RKO (cell line): Measurements from ENCODE around the gene SWT1.
A peak's percentile ranks its signal among the peaks of the same experiment; 100 is the strongest.

Experiments used
- DNase-seq: peaks from one replicate; pipeline ENCODE4 v3.0.0-alpha.2; 2016; ENCODE audit warnings: low spot score

The SWT1 gene, protein sequence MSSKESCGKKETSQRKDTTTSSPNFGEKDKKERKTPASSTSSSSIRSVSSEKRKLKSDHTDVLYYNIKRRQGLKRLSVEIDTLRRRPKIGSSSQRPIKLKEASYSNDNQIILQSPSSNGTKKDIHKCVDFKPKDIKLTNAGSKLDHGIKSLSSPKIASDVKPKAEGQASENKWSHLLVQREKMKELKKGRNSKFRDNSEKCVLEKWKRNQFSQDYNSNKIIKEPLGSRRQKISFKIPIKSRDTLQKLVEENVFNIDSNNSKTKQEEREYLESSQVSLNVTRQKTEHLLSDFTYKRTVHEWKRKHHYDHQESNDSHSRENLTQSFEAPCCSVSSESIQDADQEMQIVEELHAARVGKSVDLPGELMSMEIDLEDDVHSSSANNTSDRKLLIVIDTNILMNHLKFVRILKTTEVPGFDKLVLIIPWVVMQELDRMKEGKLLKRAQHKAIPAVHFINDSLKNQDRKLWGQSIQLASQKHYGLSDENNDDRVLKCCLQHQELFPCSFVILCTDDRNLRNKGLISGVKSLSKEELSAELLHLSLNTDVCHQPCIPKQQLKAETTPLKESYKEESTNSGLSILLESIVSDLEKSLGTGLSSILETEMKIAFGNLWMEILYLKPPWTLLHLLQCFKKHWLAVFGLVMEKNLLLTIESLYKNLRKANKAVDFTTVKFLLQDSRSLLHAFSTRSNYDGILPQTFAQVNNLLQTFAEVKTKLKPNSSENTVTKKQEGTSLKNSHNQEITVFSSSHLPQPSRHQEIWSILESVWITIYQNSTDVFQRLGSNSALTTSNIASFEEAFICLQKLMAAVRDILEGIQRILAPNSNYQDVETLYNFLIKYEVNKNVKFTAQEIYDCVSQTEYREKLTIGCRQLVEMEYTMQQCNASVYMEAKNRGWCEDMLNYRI

DNA sequence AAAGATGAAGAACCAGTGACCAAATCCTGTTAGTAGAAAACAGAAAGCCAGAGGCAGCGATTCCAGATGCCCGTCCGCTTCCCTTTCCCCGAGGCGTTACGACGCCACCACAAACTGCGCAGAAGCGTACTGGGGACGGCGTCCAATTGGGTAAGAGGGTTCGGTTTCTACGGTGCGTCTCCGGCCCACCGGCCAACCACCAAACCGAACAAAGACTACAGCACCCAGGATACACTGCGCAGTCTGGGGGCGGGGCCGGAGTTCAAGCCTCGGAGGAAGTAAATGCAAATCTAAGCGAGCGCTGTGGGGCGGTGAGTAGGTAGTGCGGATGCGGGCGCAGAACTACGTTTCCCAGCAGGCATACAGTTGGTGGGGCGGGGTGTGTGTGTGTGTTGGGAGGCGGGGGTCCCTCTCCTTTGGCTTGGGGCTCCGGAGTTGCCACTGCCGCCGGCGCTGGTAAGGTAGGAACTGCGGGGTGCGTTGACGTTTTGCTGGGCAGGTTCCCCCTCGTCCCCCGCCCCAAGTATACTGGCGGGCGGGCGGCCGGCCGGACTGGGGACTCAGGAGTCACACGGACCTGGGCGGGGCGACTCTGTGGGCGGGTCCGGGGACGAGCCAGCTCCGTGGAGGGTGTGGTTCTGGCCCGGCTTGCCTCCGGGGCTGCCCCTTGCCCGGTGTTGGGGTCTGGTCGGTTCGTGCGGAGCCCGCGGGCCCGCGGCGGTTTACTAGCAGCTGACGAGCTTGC, at the start of gene SWT1, which contains the start of gene TRMT1L:
SWT1 (plus strand) TSS at position 314 of the 745 bp plus-strand sequence. CDS start 3,675 bp downstream, outside the sequence.
TRMT1L (minus strand) TSS at position 100 of the 745 bp plus-strand sequence. CDS start 241 bp downstream, outside the sequence.
- peak; percentile 99 for DNase-seq

DNA sequence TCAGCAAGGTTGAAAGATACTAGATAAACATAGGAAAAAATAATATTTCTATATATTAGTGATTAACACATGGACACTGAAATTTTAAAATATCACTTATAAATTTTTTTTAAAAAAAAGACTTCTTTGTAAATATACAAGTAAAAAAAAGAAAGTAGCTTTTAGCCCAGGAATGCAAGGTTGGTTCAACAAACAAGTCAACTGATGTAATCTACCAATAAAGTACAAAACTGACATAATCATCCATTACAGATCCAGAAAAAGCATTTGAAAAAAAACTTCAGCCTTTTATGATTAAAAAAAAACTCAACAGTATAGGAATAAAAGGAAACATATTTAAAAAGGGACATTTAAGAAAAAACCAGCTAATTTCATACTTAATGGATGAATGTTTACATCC, 48.6 kb upstream of the SWT1 start:
- no peak for DNase-seq

DNA sequence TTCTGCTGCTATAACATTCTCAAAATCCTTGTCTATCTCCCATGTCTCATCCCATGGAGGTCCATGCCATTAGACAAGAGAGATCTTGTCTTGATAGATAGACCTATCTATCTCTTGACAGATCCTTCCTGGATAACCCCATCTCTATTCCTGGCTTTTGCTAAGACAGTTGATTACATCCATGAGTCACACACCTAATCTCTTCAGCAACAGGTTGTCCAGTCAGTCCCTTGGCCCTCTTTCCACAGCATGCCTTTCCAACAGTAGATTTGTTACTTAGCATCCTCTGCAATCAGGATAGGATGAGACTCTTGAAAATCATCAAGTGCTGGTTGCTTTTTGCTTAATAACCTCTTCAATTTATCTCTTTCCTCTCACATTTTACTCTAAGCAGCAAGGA, 46.8 kb upstream of the SWT1 start:
- no peak for DNase-seq

DNA sequence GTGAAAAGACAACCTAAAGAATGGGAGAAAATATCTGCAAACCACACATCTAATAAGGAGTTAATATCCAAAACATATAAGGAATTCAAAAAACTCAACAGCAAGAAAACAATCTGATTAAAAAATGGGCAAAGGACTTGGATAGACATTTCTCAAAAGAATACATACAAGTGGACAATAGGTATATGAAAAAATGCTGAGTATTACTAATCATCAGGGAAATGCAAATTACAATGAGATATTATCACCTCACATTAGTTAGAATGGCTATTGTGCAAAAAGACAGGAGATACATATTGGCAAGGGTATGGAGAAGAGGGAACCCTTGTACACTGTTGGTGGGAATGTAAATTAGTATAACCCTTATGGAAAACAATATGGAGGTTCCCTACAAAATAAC, 45.1 kb upstream of the SWT1 start:
- no peak for DNase-seq

DNA sequence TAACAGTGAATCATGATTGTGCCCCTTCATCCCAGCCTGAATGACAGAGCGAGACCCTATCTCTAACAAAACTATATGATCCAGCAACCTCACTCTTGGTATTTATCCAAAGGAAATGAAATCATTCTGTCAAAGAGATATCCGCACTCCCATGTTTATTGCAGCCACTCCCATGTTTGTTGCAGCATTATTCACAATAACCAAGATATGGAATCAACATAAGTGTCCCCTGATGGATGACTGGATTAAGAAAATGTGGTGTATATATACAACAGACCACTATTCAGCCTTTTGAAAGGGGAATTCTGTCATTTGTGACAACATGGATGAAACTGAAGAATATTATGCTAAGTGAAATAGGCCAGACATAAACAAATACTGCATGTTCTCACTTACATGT, 44.6 kb upstream of the SWT1 start:
- DNase-seq, result no peak

DNA sequence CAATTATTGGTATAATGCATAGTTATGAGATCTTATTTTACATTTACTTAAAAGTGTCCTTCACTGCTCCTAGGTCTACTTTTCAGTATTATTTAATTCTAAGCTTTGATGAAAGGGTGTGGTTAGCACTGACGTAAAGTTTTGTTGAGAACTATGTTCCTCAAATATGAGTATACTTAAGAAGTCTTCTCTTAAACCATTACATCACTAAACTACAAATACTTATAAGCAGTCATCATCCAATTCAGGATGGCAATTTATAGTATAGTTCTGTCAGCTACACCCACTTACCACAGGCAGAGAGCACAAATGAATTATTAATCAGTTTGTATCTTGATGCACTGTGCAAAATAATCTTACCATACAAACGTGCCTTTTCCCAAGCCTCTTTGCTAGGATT, 27.3 kb upstream of the SWT1 start:
- no peak for DNase-seq

DNA sequence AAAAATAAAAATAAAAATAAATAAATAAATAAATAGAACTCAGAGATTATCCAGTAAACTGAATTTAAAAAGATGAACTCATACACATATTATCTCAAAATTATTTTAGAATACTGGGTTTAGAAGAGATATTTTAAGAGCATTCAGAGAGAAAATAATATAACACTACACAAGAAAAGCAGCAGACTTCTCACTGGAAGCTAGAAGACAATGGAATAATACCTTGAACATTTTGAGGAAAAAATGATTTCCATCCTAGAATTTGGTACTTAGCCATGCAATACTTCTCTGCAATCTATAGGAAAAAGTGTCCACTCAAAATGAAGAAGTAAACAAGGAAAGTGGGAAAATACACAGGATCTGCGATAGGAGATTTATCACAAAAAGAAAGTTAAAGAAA, 24.4 kb upstream of the SWT1 start:
- no peak for DNase-seq

DNA sequence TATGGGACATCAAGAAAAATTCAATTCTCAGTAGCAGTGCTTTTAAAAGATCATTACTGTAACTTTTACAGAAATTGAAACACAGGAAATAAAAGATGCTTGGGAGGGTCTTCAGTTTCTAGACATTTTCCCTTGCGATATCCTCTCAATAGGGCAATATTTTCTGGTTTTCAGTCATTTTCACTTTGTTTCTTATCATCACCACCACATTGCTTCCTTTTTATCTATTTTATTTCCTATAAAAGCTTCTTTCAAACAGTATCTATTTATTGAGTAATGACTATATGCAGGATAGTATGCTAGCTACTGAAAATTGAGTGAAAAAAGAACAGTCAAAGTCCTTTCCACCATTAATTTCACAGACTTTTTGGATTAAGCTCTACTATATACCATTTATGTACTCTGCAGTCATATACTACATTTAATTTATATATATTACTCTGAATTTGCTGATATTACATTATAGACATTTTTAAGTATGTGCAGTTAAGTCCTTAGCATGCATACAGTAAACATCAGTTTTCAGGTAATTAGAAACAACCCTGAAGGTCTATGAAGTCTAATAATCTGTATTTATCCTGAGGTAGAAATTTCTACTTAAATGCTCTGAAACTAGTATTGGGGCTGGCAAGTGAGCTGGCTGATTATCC, 18.9 kb upstream of the SWT1 start:
- DNase-seq, result no peak

DNA sequence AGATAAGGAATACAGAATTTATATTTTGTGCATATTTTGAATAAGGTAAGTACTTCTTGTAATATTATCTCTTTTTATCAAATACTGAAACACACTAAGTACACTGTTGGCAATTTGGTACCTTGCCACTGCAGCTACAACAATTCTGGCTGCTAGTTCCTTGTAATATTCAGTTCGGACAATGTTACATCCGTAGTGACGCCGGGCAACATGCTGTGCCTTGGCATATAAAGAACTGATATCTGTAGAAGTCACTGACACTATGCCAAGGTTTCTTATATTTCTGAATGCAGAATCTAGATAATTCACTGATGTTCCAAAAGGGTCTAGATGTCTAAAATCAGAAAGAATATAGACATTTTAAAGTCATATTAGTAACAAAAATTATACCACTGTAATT, 17.7 kb upstream of the SWT1 start:
- DNase-seq, result no peak

DNA sequence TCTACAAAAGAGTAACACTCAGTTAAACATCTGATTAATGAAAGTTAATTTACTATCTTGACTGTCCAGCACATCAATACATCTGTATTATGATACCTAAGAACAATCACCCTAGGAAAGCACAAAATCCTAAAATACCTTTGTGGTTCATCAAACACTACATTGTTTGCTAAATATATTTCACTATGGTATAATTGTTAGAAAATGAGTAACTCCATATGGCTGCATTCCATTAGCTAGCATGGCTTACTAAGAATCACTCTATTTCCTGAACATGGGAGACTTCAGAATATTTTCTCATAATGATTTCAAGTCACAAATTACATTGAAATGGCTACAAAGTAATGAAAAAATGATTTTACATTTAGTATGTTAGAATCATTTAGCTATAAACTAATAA, 12.7 kb upstream of the SWT1 start:
- peak; percentile 7 for DNase-seq

DNA sequence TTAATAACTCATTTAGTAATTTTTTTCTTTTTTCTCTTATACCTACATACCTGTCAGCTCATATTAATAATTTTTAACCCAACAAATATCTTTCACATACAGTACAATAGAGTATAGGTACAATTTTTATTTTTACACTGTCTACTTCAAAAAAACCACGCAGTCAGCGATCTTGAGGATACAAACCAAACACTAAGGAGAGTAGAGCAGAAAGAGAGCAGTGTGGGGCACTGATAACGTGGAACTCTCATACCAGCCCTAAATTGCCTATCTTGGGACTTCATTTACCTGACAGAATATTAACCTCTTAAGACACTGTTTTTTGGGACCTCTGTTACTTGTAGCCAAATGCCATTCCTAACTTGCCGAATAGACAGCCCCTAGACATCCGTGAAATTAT, 5.8 kb upstream of the SWT1 start:
- no peak for DNase-seq

DNA sequence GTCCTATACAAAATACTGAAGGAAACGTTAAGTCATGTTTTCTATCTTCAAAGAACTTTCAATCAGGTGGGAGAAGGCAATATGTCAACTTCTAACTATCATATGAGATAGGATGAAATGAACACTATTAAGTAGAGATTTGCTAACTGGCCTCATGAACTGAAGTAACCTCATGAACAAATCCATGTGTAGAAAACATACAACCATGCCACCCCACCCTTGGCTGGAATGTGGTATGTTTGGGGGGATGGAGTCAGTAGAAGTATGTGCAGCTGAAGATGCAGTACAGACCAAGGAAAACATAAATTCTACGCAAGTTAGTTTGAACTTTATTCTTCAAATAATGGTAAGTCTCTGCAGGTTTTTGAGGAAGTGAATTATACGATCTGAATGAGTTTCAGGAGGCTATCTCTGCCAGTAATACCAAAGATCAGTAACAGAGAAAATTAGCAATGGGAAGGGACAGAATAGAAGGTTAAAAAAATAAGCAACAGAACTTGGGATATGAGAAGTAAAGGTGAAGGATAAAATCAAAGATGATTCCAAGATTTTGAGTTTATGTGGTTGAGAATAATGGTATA, 4.7 kb upstream of the SWT1 start:
- no peak for DNase-seq

DNA sequence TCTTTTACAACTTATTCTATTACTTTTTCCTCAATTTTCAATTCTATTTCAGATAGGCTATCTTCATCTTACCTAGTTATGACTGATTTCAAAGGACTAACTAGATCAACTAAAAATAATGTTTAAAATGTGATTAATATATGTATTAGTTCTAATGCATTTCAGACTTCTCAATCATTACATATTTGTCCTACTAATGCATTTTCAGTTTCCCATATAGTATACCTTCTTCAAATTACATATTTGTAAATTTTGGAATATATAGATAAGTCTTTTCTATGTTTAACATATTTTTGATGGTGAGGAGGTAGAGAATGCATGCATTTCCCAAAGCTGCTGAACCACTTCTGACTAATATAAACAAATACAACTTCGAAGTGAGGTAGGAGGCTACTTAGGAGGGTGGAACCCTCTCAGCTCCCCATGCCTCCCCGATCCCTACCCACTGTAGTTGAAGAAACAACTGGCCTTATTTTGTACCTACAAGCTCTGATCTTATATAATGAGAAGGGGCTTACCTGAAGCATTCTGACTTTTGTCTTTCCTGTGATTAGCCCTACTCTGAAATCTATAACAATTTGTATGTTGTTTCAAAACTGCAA, 2.0 kb upstream of the SWT1 start:
- DNase-seq, result peak; percentile 52

DNA sequence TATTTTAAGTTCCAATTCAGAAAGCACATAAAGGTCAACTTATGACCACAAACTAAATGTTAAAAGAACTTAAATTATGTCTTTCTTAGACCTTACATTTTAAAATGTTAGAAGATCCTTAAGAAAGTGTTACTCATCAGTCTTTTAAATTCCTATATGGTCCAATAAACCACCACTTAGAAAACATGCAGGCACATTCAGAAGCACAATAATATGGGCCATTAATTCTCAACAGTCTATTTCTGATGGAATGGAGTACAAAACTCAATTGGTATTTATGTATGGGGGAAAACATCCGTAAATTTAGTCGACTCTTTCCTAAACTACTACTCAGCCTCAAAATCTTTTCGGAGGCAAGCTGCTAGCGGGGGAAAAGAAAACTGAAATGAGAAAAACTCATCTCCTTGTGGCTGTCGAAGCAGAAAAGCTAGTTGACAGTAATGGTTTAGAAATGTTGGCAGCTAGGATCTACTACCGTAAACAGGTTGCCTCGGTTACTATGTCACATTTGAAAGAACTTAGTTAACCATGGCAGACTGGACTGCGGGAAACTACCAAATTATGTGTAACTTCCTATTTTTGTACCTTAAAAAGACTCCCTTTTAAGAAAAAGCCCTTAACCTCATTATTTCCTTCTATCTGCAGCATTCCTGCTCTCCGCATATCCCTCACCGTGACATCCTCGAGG, 1.2 kb upstream of the SWT1 start:
- peak; percentile 68 for DNase-seq

DNA sequence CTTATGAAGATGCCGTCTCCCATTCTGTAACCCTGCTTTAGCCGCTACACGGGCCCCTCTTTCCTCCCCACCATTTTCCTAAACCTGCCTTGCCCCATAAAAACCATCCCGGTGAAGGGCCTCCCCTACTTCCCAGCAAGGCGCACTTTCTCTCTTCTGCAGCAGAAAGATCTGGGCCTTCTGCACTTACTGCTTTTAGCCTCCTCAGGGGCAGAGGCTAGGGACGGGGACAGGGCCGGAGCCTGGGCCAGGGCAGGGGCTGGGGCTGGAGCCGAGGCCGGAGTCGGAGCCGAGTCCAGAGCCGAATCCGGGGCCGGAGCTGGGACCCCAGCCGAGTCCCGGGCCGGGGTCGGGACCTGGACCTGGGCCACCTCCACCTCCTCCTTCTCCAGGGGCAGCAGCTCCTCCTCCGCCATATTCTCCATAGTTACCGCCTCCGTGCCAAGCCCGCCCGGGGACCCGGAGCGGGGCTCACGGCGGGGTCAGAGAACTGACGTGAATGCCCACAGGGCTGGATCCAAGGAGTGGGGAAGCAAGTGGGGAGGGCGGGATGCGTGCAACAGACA, 596 bp upstream of the SWT1 start:
- peak; percentile 35 for DNase-seq

DNA sequence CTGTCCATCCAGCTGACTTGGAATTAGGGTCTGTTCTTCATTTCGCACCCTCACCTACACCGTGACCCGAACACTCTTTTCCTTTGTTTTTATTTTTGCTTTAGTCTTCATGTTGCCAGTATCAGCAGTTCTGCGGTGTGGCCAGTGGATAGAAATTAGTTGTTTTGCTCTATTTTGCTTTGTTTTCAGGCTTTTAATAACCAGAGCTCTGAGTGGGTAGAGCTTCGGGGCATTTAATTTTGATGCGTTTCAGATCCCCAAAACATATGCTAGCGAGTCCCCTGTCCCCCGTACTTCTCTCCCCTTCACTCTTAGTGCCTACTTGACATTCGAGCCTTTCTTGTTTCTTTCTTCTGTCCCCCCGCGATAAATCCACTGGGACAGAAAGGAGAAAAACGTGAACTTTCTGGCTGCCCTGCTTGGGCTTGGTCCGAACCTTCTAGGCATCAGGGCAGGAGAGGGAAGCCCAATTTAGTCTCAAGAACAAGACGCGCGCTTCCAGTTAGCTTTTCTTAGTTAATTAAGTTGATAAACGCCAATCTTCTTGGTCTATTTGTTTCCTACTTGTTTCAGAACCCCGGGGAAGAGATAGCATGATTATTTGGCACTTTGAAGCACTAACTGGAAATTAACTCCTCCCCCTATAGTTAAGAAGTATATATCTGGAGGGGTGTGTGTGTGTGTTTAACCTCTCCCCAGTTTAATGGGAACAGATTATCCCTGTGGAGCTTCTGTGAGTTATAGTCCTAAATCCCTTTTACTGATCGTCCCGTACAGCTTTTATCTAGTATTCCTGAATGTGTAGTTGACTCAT, 839 bp downstream of the SWT1 start:
- DNase-seq, result peak; percentile 37

DNA sequence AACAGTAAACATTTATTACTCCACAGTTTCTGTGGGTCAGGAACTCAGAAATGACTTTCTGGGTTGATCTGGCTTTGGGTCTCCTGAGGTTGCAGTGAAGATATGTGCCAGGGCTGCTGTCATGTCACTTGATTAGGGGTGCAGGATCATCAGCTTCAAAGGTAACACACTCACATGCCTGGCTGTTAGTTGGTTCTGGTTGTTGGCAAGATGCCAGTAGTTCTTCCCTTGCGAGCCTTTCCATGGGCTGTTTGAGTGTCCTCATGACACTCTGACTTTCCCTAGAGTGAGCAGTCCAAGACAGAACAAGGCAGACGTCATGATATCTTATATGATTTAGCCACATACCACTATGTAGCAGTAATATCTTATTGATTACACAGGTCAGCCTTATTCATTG, 1.8 kb downstream of the SWT1 start:
- DNase-seq, result no peak

DNA sequence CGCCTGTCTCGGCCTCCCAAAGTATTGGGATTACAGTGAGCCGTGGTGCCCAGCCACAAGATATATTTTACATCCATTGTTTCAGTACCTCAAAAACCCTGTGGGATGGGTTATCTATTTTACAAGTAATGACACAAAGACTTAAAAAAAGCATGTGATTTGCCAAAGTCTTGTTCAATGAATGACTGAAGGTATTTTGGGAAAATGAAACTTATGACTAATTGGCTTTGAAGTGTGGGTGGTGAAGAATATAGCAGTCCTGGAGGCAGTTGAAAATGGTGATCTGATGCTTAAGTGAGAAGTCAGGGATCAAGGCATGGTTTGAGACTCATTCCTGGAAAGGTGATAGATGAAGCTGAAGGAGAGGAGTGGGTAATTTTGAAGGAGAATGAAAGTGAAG, 3.0 kb downstream of the SWT1 start:
- DNase-seq, result peak; percentile 18

DNA sequence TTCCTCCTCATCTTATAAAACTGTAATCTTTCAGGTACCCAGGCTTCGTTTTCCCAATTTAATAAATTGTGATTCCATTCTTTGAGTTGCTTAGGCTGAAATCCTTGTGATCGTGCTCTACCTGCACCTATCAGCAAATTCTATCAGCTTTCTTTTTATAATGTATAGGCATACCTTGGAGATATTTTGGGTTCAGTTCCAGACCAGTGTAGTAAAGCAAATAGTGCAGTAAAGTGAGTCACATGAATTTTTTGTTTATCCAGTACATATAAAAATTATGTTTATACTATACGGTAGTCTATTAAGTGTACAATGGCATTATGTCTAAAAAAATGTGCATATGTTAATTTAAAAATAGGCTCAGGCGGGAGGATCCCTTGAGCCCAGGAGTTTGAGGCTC, 5.5 kb downstream of the SWT1 start:
- DNase-seq, result no peak
